Measurements from ENCODE around the gene ZMYM4.

Gene ZMYM4

DNA sequence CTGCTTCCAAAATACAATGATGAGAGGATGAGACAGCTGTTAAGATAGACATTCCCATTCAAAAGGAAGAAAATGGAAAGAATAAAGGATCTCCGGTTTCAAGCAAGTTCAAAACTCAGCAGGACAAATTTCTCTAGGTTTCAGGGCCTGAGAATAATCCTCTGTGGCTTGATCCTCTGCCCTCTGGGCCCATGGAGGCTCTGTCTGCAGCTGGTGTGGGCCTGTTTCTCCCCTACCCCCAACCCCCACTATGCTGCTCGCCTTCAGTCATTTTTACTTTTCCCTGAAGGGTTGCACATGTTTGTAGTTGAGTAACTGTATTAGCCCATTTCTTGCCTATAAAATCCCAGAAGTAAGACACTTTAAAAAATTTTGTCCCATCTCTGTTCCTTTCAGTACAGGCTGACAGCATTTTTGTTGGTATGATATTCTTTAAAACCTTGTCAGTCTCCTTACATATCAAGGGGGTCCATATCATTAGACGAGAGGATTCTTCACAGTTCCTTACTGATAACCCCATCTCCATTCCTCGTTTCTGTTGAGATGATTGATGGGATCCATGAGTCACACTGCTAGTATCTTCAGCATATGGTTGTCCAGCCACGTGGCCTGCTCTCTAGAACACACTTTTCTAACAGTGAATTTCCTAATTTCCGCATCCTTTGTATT is 10.5 kb downstream of the ZMYM4 start:
- peak; percentile 7 for DNase-seq

DNA sequence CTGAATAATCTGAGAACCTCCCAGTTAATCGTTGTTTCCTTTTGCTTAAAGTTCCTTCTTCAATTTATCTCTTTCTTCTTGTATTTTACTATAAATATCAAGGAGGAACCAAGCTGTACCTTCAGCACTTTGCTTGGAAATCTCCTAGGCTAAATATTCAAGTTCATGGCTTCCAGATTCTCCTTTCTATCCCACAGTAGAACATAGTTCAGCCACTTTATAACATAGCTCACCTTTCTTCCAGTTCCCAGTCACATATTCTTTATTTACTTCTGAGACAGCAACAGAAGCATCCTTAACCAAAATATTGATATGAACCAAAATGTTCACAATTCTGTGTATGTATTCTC is 11.0 kb downstream of the ZMYM4 start:
- no peak for DNase-seq

DNA sequence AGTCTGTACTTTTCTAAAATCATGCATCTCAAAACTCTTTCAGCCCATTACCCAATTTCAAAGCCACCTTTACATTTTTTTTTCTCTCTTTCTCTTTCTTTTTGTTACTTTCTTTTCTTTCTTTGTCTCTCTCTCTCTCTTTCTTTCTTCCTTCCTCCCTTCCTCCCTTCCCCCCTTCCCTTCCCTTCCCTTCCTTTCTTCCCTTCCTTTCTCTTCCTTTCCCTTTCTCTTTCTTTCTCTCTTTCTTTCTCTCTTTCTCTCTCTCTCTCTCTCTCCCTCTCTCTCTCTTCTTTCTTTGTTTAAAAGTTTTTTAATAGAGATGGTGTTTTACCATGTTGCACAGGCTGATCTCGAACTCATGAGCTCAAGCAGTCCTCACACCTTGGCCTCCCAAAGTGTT is 11.5 kb downstream of the ZMYM4 start:
- no peak for DNase-seq

DNA sequence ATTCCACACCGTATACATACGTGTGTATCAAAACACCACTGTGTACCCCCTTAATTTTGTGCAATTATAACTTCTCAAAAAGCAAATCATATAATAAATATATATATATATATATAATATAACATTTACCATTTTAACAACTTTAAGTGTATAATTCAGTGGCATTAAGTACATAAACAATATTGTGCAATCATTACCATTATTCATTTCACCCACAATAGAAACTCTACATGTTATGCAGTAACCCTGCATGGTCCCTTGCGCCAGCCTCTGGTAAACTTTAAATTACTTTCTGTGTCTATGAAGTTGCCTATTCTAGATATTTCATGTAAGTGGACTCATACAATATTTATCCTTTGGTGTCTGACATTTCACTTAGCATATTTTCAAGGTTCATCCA is 13.1 kb downstream of the ZMYM4 start:
- DNase-seq, result no peak

DNA sequence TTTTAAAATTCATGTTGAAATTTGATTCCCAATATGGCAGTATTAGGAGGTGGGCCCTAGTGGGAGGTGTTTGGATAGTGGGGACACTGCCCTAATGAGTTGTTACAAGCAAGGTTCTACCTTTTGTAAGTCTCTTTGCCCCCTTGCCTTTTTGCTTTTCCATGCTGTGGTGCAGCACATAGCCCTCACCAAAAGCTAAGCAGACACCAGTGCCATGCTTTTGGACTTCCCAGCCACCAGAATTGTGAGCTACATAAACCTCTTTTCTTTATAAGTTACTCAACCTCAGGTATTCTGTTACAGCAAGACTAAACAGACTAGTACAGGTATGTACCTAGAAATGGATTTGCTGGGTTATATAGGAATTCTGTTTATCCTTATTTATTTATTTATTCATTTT is 13.7 kb downstream of the ZMYM4 start:
- no peak for DNase-seq

DNA sequence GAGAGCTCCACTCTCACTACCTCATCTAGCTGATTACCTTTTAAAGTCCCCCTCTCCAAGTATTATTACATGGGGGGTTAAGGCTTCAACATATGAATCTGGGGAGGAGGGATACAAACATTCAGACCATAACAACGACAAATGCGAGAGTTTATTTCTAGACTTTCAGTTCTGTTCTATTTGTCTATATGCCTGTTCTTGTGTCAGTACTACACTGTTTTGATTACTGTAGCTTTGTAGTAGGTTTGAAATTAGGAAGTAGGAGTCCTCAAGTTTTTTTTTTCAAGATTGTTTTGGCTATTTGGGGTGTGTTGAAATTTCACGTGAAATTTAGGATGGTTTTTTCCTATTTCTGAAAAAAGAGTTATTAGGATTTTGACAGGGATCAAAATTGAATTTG is 16.3 kb downstream of the ZMYM4 start:
- DNase-seq, result no peak

DNA sequence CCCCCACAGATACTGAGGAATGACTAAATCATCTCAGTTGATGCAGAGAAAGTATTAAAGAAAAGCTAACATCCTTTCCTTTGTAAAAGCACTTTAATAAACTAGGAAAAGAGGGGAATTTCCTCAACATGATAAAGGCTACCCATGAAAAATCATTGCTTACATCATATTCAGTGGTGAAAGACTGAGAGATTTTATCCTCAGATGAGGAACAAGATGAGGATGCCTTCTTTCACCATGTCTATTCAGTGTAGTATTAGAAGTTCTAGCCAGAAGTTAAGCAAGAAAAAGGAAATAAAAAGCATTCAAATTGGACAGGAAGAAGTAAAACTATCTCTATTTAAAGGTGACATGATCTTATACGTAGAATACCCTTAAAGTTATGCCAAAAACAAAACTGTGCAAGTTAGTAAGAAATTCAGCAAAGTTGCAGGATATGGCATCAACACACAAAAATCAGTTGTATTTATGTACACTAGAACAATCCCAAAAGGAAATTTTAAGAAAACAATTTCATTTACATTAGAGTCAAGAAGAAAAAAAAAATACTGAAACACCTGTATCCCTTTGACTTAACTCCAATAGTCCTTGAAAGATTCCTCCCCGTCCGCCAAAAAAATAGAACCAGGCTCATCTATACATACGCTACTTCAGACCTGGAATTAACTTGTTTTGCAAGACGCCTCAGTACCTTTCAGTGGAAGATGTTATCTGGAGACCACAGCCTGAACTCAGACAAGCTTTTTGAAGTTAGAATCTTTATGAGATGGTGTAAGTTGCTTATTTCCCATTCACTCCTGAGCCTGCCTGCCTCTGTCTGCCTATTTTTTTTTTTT is 17.5 kb downstream of the ZMYM4 start:
- DNase-seq, result peak; percentile 80

DNA sequence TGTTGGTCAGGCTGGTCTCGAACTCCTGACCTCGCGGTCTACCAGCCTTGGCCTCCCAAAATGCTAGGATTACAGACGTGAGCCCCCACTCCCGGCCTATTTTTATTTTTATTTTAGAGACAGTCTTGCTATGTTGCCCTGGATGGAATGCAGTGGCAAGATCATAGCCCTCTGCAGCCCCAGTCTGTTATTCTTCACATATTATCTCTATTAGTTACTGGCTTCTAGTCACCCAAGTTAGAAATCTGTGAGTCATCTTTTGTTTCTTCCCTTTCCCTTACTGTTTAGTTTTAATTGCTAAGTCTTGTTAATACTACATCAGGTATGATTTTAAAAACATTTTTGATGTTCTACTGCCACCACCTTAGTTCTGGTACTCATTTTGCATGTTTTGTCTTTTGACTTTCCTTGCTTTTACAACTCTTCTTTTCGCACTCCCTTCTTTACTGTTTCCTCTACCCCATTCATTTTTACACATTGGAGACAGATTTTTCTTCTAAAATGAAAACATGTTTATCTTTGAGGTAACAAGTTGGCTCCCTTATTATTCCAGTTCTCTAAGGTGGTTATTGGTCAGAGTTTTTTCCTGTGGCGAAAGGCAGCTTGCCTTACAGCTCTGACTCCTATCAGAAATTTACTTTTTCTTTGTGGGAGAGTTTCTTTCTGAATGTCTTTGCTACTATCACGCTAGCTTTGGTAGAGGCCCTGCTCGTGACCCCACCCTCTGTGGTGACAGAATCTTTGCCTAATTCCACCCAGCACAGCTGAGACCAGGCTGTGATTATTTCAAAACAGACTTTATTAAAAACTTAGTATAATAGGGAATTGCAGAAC is 19.5 kb downstream of the ZMYM4 start:
- no peak for DNase-seq

DNA sequence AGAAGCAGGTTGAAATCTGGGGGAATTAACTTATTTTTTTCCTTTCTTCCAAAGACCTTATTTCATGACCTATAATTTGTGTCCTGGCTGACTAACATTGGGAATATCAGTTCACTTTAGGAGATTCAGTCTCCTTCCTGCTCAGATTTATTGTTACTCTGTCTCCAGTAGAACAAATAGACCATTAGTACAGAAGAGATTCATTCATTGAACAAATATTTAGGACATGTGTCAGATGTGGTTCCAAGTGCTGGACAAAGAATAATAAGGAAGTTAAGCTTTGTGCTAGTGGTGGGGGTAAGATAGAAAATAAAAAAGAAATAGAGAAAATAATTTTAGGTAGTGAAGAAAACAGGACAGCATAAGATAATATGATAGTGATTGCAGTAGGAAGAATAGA is 20.3 kb downstream of the ZMYM4 start:
- no peak for DNase-seq

DNA sequence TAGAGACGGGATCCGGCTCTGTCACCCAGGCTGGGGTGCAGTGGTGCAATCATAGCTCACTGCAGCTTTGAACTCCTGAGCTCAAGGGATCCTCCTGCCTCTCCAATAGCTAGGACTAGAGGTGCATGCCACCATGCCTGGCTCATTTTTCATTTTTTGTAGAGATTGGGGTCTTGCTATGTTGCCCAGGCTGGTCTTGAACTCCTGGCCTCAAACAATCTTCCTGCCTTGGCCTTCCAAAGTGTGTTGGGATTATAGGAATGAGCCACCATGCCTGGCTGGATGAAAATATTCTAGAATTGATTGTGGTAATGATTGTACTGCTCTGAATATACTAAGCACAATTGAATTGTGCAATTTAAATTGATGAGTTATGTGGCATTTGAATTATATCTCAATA is 21.9 kb downstream of the ZMYM4 start:
- DNase-seq, result no peak

DNA sequence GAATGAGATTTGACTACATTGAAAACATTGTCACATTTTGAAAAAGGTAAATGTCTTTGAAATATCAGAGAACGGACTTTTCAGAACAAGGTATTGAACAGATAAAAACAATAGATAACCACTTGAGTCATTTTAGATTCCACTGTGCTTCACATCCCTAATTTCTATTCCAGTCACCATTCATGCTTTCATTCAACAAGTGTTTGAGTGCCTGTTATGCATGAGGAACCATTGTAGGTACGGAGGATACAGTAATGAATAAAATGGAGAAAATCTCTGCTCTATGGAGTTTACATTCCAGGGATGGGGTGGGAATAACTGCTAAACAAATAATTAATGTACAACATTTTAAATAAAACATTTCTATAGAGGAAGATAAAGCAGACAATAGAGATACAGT is 26.3 kb downstream of the ZMYM4 start:
- no peak for DNase-seq

DNA sequence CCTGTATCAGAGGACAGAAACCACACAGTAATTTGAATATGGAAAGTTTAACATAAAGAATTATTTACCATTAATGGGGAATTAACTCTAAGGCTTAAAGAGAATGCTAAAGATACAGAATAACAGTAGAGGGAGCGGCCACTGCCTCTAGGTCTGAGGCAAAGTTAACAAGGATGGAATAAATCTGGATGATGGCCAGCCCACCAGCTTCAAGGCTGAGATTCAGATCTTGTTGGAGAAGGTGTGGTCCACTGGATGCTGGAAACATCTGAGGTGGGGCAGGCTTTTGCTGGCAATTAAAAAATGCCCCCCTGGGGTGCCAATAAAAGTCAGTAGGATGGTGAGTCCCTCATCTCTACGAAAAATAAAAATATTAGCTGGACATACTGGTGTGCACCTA is 29.4 kb downstream of the ZMYM4 start:
- DNase-seq, result no peak

DNA sequence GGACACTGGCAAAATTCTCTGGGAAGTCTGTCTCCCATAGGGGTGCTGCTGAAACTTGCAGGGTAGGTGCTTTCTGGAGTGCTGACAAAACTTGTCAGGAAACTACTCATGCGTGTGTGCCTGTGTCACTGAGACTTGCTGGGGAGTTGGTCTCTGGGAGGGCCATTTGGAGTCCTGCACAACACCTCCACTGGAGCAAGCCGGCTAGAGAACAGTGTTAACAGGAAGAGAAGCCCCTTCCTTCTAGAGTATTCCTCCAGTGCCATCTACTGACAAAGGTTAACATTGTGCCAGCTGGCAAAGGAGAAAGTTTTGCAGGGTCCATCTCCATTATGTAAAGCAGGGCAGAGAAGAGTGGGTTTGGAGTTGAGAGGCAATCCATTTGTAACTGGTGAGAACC is 30.0 kb downstream of the ZMYM4 start:
- peak; percentile 39 for DNase-seq

DNA sequence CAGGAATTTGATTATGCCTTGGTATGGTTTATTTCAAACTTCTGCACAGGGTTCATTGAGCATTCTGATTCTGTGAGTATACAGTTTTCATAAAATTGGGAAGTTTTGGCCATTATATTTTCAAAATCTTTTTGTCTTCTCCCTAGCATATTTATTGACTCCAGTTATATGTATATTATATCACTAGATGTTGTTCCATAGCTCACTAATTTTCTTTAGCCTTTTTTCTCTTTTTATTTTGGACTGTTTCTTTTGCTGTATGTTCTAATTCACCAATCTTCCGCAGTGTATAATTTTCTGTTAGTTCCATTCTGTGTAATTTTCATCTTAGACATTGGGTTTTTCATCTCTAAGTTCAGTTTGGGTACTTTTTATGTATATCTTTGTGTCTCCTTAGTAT is 31.9 kb downstream of the ZMYM4 start:
- DNase-seq, result no peak

DNA sequence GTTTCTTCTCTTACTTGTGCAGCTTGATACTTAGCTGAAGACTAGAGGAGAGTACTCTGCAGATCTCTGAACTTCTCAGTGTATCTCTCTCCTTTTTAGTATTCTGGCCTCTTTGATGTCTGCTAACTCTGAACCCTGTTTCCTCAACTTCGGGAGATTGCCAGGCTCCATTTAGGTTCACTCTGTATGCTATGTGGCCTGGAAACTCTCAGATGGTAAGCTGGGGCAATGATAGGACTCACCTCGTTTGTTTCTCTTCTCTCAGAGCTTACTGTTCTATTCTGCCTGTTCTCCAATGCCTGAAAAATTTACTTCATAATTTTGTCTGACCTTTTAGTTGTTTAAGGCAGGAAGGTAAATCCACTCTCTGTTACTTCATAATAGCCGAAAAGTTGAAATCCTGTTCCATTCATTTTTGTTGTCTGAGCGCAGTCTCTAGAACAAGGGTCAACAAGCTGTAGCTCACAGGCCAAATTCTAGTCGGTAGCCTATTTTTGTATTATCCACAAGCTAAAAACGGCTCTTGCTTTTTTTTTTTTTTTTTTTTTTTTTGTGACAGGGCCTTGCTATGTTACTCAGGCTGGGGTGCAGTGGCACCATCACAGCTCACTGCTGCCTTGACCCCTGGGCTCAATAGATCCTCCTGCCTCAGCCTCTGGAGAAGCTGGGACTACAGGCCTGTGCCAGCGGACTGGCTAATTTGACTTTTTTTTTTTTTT is 33.3 kb downstream of the ZMYM4 start:
- DNase-seq, result no peak

DNA sequence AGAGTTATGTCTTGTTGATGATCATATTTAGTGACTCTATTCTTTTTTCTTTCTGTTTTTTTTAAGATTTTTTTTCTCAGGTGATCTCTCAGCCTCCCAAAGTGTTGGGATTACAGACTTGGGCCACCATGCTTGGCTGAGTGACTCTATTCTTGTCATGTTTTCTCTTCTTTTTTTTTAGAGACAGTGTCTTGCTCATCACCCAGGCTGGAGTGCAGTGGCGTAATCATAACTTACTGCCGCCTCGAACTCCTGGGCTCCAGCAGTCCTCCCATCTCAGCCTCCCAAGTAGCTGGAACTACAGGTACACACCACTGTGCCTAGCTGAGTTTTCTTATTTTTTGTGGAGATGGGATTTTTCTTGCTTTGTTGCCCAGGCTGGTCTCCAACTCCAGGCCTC is 36.9 kb downstream of the ZMYM4 start:
- no peak for DNase-seq

DNA sequence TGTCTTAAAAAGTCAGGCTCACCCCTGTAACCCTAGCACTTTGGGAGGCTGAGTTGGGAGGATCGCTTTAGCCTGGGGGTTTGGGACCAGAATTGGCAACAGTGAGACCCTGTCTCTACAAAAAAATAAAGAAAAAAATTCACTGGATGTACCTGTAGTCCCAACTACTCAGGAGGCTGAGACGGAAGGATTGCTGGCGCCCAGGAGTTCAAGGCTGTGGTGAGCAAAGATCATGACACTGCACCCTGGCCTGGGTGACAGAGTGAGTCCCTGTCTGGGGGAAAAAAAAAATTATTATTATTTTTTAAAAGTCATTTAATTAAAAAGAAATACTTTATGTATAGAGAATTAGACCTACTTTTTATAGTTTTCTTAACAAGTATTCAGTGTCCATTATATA is 47.1 kb downstream of the ZMYM4 start:
- DNase-seq, result no peak

DNA sequence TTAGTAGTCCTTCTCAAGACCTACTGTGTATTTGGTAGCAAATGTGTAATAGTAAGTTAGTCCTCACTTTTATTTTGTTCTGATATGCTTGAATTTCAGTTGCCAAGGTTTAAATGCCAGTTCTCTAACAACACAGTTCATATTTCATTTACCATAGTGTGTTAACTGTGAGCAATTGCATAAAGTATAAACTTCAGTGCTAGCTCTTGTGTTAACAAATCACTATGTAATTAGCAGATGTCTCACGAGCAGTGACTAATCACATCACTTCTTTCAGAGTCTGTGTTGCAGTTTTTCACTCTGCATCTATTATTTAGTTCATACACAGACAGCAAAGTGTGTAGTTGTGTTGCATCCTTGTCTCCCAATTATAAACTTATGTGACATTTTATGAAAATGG is 47.8 kb downstream of the ZMYM4 start:
- no peak for DNase-seq

DNA sequence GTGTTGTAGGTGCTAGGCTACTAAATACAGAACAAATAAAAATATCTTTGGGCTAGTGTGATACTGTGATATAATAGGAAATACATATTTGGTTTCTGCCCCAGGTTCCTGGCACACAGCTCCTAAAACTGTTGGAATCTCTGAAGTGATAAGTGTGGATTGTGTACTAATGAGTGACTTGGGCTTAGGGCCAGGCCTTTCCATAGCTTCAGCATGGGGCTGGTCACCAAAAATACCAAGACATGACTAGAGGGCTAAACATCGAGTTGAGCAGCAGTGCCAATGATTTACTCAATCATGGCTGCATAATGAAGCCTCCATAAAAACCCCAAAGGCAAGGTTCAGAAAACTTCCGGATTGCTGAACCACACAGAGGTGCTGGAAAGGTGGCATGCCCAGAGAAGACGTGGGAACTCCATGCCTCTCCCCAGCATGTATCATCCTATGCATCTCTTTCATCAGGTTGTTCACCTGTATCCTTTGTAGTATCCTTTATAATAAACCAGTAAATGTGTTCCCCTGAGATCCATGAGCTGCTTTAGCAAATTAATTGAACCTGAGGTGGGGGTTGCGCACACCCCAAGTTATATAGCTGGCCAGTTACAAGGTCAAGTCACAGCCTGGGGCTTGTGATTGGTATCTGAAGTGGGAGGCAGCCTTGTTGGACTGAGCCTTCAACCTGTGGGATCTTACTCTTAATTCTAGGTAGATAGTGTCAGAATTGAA is 51.6 kb downstream of the ZMYM4 start:
- DNase-seq, result no peak

DNA sequence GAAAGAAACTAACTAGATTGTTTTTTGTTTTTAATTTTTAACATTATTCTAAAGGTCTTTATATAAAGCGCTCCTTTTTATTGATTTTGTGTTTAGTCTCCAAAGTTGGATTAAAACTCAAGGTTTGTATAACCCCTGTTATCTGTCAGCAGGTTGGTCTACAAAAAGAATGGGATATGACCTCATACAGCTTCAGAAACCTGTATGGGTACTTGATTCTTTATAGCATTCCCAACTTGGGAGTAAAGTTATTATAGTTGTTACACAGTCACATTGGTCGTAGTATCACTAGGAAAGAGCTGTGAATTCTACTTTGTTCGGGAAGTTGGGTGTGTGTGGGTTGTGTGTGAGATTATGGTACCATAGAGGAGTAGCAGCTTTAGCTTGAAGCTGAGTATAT is 52.4 kb downstream of the ZMYM4 start:
- DNase-seq, result no peak

DNA sequence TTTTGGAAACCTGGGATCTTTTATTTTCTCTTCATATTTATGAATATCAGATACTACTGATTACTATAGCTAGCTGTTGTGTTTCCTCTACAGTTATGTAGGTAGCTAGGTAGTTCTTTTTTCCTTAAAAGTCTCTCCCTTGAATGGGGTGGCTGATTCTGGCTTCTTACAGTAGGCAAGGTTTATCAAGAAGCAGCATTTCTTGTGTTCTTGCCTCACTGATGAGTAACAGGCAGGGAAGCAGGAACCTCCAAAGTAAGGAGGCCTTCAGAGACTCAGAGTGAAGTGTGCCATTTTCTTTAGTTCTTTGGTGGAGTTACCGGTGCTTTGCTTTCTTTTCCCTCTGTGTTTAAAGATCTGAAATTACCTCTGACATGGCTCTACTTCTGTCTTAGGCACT is 56.0 kb downstream of the ZMYM4 start:
- DNase-seq, result peak; percentile 38

DNA sequence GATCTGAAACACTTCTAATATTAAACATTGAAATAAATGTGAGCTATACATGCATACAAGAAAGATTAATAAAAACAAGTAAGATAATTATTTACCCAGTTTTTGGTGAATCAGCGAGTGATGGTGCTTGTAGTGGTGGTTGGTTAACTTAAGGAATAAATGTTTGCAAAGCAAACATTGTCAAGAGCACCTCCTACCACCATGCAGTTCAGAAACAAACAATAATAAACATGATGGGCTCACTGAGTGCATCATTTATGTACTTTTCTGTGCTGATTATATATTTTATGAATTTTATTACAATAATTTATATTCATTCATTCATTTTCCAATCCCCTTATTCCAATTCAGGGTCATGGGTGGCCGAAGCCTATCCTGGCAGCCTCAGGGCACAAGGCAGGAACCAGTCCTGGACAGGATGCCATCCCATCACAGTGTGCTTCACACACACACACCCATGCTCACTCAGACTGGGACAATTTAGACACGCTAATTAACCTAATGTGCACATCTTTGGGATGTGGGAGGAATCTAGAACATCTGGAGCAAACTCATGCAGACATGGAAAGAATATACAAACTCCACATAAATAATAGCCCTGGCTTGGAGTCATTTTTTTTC is 57.8 kb downstream of the ZMYM4 start:
- DNase-seq, result no peak

All from inflammatory macrophage treated with lipopolysaccharide for 4 hours (primary cell).